Muscle layer of duodenum (tissue), 2 donors: Measurements from ENCODE around the gene TBC1D22A.
A peak's percentile ranks its signal among the peaks of the same experiment; 100 is the strongest.

Source experiments
- H3K27ac ChIP-seq: one replicate; pipeline ENCODE4 v1.7.0; 2013; ENCODE audit warnings: mild to moderate bottlenecking, low read length
- H3K27me3 ChIP-seq: one replicate; pipeline ENCODE4 v1.7.0; 2013; ENCODE audit warnings: low read depth, mild to moderate bottlenecking, control low read depth, low read length
- H3K36me3 ChIP-seq, 2 donors: one replicate each; pipeline ENCODE4 v1.7.0; 2013; ENCODE audit warnings: low read length in 2 of 2, control low read depth in 1 of 2, mild to moderate bottlenecking in 1 of 2; ENCODE audit not compliant: insufficient read depth in 2 of 2, control insufficient read depth in 1 of 2
- H3K4me1 ChIP-seq, 2 donors: one replicate each; pipeline ENCODE4 v1.7.0; 2013; ENCODE audit warnings: low read length in 2 of 2, mild to moderate bottlenecking in 2 of 2, control low read depth in 1 of 2, moderate library complexity in 1 of 2; ENCODE audit not compliant: insufficient read depth in 2 of 2, control insufficient read depth in 1 of 2
- H3K4me3 ChIP-seq, 2 donors: one replicate each; pipeline ENCODE4 v1.7.0; 2013; ENCODE audit warnings: low read length in 2 of 2, low read depth in 1 of 2, mild to moderate bottlenecking in 1 of 2
- H3K9me3 ChIP-seq, 2 donors: one replicate each; pipeline ENCODE4 v1.7.0; 2013; ENCODE audit warnings: low read length in 2 of 2, control low read depth in 1 of 2, mild to moderate bottlenecking in 1 of 2; ENCODE audit not compliant: control insufficient read depth in 1 of 2
- donor health status: healthy.

The TBC1D22A gene

DNA sequence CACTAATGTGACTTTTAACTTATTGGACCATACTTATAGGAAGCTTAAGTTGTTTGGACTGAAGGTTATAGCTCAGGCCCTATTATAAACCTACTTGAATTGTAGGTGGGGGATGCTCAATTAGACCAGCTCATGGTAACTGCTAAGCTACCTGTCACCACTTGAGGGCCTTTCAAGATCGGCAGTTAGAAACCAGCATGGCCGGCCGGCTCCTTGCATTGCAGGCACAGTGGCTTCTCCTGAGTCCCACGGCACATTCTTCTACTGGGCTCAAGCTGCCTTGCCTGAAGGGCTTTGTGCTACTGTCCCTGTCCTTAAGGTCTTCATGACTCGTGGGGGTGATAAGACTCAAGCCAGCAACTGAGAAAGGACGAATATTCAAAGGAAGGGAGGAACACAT lies 70.8 kb downstream of the TBC1D22A start:
- Histone ChIP-seq H3K27ac (no peak overlapping the region), H3K9me3 (peaks cover 4 to 12% of the 10 kb centered on the region in 2 donors), H3K4me1 (peaks cover 16 to 29% of the 10 kb centered on the region in 2 donors), H3K27me3 (no peaks in the 10 kb centered on the region), H3K4me3 (no peak overlapping the region), H3K36me3 (no peaks in the 10 kb centered on the region)

DNA sequence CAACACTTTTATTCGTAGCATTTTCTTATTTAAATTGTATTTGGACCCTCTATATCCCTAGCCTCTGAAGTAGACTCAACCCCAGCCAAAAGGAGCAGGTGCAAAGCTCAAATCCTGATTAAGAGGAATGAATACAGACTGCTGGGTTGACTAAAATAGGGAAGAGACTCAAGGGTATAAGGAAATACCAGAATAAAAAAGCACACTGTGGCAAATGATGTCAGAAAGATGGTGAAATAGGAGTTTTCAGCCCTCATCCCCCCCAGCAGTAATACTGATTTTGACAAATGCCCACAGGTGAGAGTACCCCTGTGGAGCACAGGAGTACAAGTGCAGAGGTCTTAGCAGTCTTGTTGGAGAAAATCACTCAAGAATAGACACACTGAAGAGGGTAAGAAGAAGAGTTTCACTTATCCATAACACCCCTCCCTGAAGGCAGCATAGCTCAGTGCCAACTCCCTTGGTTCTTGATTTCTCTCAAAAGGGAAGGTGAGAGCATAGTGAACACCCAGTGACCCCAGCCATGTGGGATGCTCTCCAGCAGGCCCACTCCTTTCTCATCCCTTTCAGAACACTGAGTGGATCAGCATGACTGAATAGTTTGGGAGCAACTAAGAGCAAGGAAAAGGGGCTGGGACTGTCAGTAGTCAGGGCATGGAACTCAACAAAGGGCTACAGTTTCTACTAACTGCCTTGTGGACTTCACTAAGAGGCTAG lies 71.7 kb downstream of the TBC1D22A start:
- no peaks in the 10 kb centered on the region for H3K36me3 ChIP-seq
- H3K27ac ChIP-seq, result no peak overlapping the region
- H3K9me3 ChIP-seq, result peaks cover 4 to 12% of the 10 kb centered on the region in 2 donors
- no peaks in the 10 kb centered on the region for H3K27me3 ChIP-seq
- H3K4me3 ChIP-seq, result no peak overlapping the region
- H3K4me1 ChIP-seq, result peaks cover 13 to 20% of the 10 kb centered on the region in 2 donors

DNA sequence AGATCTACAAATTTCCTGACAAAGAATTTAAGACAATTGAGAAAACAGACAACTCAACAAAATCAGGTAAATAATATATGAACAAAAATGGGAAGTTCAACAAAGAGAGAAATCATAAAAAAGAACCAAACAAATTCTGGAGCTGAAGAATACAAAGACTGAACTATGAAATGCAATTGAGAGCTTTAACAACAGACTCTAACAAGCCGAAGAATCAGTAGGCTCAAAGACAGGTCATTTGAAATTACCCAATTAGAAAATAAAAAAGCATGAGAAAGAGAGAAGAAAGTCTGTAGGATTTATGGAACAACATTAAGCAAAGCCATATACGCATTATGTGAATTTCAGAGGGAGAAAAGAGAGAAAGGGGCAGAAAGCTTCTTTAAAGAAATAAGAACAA lies 72.8 kb downstream of the TBC1D22A start:
- H3K4me1 ChIP-seq, result peaks cover 2 to 9% of the 10 kb centered on the region in 2 donors

DNA sequence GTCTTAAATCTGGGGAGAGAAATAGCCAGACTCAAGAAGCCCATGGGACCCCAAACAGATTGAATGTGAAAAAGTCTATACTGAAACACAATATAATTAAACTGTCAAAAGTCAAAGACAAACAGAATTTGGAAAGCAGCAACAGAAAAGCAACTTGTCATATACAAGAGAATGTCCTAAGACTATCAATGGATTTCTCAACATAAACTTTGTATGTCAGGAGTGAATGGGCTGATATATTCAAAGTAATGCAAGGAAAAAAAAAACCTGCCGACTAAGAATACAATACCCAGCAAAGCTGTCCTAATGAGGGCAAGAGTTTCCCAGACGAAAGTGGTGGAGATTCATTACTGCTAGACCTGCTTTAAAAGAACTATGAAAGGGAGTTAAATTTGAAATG lies 73.2 kb downstream of the TBC1D22A start:
- H3K36me3 ChIP-seq, result no peaks in the 10 kb centered on the region
- H3K27me3 ChIP-seq, result no peaks in the 10 kb centered on the region
- peaks cover 4 to 12% of the 10 kb centered on the region in 2 donors for H3K9me3 ChIP-seq
- no peak overlapping the region for H3K4me3 ChIP-seq
- H3K27ac ChIP-seq, result no peak overlapping the region
- H3K4me1 ChIP-seq, result peaks cover 0 to 5% of the 10 kb centered on the region in 2 donors

More for the DNA sequence above, 72.8 kb downstream of the TBC1D22A start:
- H3K4me3 ChIP-seq, result no peak overlapping the region
- no peaks in the 10 kb centered on the region for H3K27me3 ChIP-seq
- no peak overlapping the region for H3K27ac ChIP-seq
- H3K36me3 ChIP-seq, result no peaks in the 10 kb centered on the region
- peaks cover 4 to 12% of the 10 kb centered on the region in 2 donors for H3K9me3 ChIP-seq

DNA sequence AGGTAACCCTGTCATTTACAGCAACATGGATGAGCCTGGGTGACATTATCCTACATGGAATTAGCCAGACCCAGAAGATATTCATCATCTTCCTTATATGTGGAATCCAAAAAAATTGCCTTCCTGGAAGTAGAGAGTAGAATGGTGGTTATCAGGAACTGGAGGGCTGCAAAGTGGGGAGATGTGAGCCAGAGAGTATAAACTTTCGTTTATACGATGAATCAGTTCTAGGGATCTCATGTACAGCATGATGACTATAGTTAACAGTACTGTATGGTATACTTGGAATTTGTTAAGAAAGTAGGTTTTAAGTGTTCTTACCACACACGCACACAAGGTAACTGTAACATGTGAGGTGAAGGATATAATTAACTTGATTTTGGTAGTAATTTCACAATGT lies 79.1 kb downstream of the TBC1D22A start:
- Histone ChIP-seq H3K36me3 (no peaks in the 10 kb centered on the region), H3K4me3 (no peak overlapping the region), H3K27me3 (no peaks in the 10 kb centered on the region), H3K27ac (no peak overlapping the region), H3K9me3 (no peaks in the 10 kb centered on the region), H3K4me1 (peaks cover 0 to 11% of the 10 kb centered on the region in 2 donors)

DNA sequence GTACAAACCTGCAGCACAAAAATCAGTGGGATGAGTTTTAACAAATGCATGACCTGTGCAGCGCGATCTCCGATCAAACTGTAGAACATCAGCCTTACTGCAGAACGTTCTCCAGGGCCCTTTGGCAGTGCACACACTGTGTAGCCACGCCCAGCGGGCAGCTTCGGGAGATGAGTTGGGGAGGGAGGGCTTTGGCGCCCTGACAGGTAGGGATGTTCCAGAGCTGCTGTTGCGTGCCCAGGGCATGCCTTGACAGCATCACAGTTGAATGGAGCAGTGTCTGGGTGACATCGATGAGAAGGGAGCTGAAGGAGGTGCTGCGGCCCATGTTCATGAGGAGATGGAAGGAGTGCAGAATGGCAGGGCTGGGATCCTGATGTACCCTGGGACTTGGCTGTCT lies 80.2 kb downstream of the TBC1D22A start:
- Histone ChIP-seq H3K4me3 (no peak overlapping the region), H3K27me3 (no peaks in the 10 kb centered on the region), H3K9me3 (no peaks in the 10 kb centered on the region), H3K36me3 (no peaks in the 10 kb centered on the region), H3K27ac (no peak overlapping the region), H3K4me1 (peaks cover 0 to 12% of the 10 kb centered on the region in 2 donors)

DNA sequence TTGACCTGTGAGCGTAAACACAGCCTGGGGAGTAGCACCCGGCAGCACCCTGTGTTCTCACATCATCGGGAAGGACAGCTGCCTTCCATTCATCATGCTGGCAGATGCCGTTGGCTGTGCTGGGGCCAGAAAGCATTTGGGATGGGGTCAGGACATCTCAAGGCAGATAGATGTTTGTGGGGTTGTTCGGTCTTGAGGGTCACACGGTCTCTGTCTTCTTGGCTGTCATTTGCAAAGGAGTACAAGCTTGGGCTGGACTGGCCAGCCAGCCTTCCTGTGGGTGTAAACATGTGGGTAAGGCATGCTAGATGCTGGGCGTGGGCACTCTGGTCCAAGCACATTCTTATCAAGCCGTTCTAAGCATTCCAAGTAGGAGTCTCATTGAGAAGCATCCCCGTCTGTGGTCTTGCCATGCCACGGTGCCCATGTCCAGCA lies 81.4 kb downstream of the TBC1D22A start:
- no peak overlapping the region for H3K27ac ChIP-seq

DNA sequence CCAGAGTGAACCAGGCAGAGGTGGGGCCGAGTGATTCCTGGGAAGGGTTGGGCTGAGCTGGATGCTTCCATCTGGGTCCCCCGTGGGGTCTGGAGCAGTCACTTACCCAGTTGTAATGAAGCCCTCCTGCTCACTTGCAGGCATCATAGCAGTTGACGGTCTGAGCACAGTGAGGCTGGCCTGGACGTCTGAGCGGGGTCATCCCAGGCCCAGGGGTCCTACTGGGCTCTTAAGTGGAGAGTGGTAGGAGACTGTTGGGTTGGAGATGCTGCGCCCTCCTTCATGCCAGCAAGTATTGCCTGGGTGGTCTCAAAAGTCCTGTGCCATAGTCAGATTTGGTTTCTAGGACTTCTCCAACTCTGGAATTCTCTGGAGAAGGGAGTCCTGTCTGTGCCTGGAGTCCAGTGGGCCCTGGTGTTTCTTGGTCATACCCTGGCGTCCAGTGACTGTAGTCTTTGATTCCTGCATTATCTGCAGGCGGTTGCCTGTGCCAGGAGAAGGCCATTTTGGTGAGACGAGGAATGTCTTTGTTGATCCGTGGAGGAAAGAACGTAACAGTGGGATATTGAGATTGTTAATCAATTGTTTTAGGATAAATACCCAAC lies 82.3 kb downstream of the TBC1D22A start:
- peak overlapping the region; percentile 45 to 49 for H3K4me3 ChIP-seq
- H3K27ac ChIP-seq, result no peak overlapping the region
- no peaks in the 10 kb centered on the region for H3K9me3 ChIP-seq
- no peaks in the 10 kb centered on the region for H3K27me3 ChIP-seq
- peaks cover 0 to 12% of the 10 kb centered on the region in 2 donors for H3K4me1 ChIP-seq
- H3K36me3 ChIP-seq, result no peaks in the 10 kb centered on the region

More for the DNA sequence above, 81.4 kb downstream of the TBC1D22A start:
- Histone ChIP-seq H3K4me3 (no peak overlapping the region), H3K4me1 (peaks cover 0 to 12% of the 10 kb centered on the region in 2 donors), H3K27me3 (no peaks in the 10 kb centered on the region), H3K9me3 (no peaks in the 10 kb centered on the region), H3K36me3 (no peaks in the 10 kb centered on the region)

DNA sequence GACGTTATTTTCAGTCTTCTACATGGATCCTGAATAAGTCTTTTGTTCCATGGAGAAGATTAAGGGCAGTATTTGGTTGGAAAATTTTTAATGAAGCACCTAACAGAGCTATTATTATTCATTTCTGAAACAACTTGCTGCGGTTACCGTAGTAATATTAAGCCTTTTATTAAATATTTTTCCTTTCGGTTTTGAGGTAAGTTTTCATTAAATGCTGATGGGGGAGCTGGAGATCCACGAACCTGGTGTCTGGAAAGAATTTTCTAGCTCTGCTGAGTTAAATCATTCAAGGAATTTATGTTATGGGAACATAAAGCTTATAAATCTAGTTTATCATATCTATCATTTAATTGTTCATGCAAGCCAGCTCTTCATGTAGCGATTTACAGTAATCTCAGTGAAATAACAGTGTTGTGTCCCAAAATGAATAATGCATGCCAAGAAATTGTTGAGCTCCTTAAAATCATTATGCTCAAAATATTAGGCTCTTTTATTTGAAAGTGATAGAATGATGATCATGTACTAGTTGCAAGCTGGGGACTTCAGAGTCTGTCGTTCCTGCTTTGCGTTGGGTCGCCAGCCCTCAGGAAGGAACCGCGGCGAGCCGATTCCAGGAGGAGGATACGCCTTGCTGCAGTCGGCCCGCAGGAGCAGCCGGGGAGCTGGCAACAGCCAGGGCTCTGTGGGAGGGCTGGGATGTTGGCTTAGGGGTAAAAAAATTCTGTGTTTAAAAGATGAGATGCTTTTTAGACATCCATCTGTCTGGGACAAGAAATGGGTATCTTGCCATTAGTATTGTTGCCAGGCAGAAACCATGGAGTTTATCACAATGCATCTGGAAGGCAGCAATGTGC lies 83.1 kb downstream of the TBC1D22A start:
- Histone ChIP-seq H3K9me3 (no peaks in the 10 kb centered on the region), H3K27me3 (no peaks in the 10 kb centered on the region), H3K4me1 (peaks cover 0 to 12% of the 10 kb centered on the region in 2 donors), H3K4me3 (peak overlapping the region; percentile 45 to 49), H3K27ac (no peak overlapping the region), H3K36me3 (no peaks in the 10 kb centered on the region)

DNA sequence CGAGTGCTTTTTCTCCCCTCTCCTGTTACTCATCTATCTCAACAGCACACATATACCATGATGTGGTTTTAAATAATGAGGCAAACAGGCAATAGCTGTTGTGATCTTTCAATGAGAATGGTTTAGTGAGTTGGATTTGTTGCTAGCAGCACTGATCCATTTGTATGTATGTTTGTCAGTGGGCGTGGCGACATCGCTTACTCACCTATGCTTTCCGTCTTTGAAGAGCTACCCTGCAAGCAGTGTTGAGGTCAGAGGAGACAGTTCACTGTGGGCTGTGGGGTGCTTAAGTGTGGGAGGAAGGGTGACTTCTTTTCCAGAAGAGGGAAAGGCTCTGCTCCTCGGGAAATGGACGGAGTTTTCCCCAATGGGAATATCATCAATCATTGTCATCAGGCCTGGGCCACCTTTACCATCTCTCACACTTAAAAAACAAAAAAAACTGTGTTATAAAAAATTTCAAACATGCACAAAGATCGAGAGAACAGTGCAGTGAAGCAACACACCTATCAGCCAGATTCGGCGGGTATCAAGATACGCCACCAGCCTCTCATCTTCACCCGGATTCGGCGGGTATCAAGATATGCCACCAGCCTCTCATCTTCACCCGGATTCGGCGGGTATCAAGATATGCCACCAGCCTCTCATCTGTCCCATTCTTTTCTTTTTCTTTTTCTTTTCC lies 83.8 kb downstream of the TBC1D22A start:
- Histone ChIP-seq H3K4me3 (no peak overlapping the region), H3K27ac (no peak overlapping the region), H3K9me3 (no peaks in the 10 kb centered on the region)

More for the DNA sequence above, 83.8 kb downstream of the TBC1D22A start:
- H3K27me3 ChIP-seq, result no peaks in the 10 kb centered on the region
- no peaks in the 10 kb centered on the region for H3K36me3 ChIP-seq
- peaks cover 0 to 12% of the 10 kb centered on the region in 2 donors for H3K4me1 ChIP-seq
